RWPE1 (cell line): ENCODE data around the gene SH3PXD2A.

Experiments used
- CTCF ChIA-PET: fragments of 350-600 bp; sonication (Branson Sonifier 250); formaldehyde crosslinking; extraction: SDS; loops from one replicate; lab custom pipeline; 2021; lab: Yijun Ruan, JAX
- POLR2A ChIA-PET: fragments of 400-600 bp; formaldehyde crosslinking; extraction: SDS; loops from one replicate; lab custom pipeline; 2020; ENCODE audit warnings: antibody characterized with exemption; ENCODE audit not compliant: low non-redundant PET; lab: Yijun Ruan, JAX
- DNase-seq: peaks from one replicate; pipeline ENCODE4 v3.0.0; 2012; ENCODE audit warnings: low spot score
- H3K27ac ChIP-seq: fragments of 450-650 bp; 2 replicates; pipeline ENCODE4 v1.5.1; 2017
- CTCF ChIP-seq: fragments of 450-650 bp; conservative IDR thresholded peaks from 2 replicates; pipeline ENCODE4 v1.5.1; 2017; ENCODE audit warnings: low read depth, mild to moderate bottlenecking

The SH3PXD2A gene

DNA sequence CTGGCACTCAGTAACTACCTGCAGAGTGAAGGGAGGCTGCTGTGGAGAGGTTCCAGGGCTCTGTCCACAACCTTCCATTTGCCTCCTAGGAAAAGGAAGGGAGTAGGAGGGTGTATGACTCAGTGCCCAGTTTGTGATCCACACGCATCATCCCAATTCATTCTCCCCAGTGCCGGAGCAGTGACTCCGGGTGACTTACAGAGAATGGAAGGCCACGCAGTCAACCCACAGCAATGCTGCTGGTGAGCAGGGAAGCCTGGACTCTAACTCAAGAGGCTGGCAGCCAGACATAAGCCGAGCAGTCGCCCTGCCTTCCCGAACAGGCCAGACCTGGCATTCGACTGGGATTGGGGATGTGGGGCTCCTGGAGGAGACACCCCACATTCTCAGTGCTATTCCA is 139.9 kb downstream of the SH3PXD2A start:
- CTCF ChIA-PET = interaction anchor here (1.3 kb wide), 1 partner anchor 74 kb away, joined by 3 read pairs; no protein-coding TSS in a partner anchor
- POLR2A ChIA-PET = no interaction called here
- H3K27ac ChIP-seq = peak overlapping the region; percentile 73
- peak; percentile 68 for DNase-seq
- no peak for TF ChIP-seq CTCF

GRCh38 chr10:103714232-103714891 is 141.0 kb downstream of the SH3PXD2A start:
- TF ChIP-seq CTCF = no peak
- POLR2A ChIA-PET = interaction anchor here (0.6 kb wide), 1 partner anchor 32 kb away, joined by 3 read pairs; no protein-coding TSS in a partner anchor
- H3K27ac ChIP-seq = peak overlapping the region; percentile 73
- no peak for DNase-seq
- CTCF ChIA-PET = interaction anchor here (0.5 to 1.3 kb wide), 4 partner anchors 37 to 207 kb away, joined by 3 to 5 read pairs (median 3); no protein-coding TSS in a partner anchor

GRCh38 chr10:103713676-103714075 is 141.7 kb downstream of the SH3PXD2A start:
- peak overlapping the region; percentile 73 for H3K27ac ChIP-seq
- POLR2A ChIA-PET = interaction anchor here (0.6 kb wide), 1 partner anchor 143 kb away, joined by 3 read pairs; no protein-coding TSS in a partner anchor
- no peak for DNase-seq
- no peak for TF ChIP-seq CTCF
- CTCF ChIA-PET = interaction anchor here (1.1 to 3.0 kb wide), 3 partner anchors 39 to 171 kb away, joined by 4 to 17 read pairs (median 5); no protein-coding TSS in a partner anchor

- peak overlapping the region; percentile 73 for H3K27ac ChIP-seq
- DNase-seq = peak; percentile 65
- POLR2A ChIA-PET = interaction anchor here (0.6 kb wide), 1 partner anchor 143 kb away, joined by 3 read pairs; no protein-coding TSS in a partner anchor
- CTCF ChIA-PET = interaction anchor here (0.5 to 3.0 kb wide), 14 partner anchors 9 to 173 kb away, joined by 3 to 17 read pairs (median 4); partner anchors contain the start of gene SH3PXD2A
- TF ChIP-seq CTCF = peak; percentile 78
Observed at GRCh38 chr10:103712898-103713498, 142.4 kb downstream of the SH3PXD2A start.

DNA sequence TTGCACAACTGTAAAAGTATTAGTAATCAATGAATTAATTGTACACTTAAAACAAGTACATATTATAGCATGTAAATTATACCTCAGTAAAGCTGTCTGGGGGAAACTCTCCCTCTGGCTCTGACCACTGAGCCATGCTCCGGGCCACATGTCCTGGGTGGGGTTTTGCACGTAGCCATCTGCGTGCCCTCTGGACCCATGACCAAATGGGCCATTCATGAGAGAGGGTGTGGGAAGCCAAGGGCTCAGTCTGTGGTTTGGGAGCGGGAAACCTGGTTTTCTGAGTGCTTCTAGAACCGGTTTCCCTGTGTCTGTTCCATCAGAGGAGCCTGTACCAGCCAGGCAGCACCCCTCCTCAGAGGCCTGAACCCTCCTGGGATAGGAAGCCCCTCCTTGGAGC is 143.2 kb downstream of the SH3PXD2A start:
- no peak for TF ChIP-seq CTCF
- ChIA-PET CTCF (interaction anchor here (0.8 to 3.0 kb wide), 9 partner anchors 16 to 181 kb away, joined by 3 to 17 read pairs (median 4); partner anchors contain the start of gene SH3PXD2A), POLR2A (no interaction called here)
- H3K27ac ChIP-seq = peak overlapping the region; percentile 73
- no peak for DNase-seq

DNA sequence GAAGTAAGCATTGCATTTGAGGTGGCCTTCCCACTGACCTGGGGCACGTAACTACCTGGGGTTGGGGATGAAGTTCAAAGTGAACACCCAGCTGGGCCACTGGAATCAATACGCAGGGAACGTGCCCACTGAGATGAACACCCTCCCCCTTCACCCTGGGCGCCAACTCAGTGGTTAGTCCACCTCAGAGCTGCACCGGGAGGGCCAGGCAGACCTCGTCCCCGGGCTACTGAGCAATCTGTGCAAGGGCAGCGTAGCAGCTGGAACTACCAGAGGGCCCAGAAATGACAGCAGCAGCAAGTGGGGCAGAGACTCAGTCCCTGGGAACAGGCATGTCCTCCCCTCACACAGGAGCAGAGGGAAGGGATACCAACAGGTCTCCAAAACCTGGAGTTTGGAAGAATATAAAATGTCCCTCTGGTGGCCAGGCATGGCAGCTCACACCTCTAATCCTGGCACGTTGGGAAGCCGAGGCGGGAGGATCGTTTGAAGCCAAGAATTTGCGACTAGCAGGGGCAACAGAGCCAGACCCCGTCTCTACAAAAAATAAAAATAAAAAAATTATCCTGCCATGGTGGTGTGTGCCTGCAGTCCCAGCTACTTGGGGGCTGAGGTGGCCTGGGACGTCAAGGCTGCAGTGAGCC is 143.9 kb downstream of the SH3PXD2A start:
- POLR2A ChIA-PET = no interaction called here
- CTCF ChIA-PET = interaction anchor here (0.6 to 3.0 kb wide), 9 partner anchors 25 to 253 kb away, joined by 3 to 17 read pairs (median 4); partner anchors contain the start of gene CALHM1
- no peak for TF ChIP-seq CTCF
- DNase-seq = no peak
- peak overlapping the region; percentile 73 for H3K27ac ChIP-seq
